GM04503 (cell line): ENCODE measurements around the gene FAT1.

Experiments used
- DNase-seq: peaks from one replicate; pipeline ENCODE4 v3.0.0-alpha.2; 2012; ENCODE audit warnings: low read depth

FAT1 gene

DNA sequence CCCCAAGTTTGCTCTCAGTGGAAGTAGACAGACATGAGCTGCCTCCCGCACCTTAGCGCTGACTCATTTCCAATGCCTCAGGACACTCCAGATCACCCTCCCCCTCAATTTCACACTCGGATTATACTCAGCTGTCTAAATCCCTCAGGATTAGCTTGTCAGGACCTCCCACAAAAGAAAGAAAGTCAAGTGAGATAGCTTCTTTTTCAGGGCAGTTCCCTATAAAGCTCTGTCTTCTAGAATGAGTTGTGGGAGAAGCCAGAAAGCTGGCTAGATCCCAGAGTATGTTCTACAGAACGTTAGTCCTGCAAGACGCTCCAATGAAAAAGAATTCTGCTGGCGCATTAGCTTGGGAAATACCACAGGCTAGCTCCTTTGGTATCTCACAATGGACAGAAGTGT, 117.1 kb downstream of the FAT1 start:
- no peak for DNase-seq

DNA sequence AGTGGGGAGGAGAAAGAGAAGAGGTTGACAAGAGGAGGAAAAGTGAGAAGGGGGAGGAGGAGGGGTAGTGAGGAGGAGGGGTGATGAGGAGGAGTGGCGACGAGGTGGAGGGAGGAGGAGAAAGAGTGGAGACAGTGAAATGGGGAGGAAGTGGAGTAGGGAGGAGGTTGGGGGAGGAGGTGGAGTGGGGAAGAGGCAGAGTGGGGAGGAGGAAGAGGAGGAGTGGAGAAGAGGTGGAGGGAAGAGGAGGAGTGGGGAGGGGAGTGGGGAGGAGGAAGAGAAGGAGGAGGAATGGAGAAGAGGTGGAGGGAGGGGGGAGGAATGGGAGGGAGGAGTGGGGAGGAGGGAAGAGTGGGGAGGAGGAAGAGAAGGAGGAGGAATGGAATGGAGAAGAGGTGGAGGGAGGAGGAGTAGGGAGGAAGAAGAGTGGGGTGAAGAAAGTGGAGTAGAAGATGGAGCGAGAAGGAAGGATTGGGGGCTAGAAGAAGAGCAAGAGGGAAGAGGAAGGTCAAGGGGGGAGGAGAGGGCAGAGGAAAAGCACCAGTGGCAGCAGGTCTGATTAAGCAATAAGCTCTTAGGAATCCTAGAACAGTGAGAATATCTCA, 118.3 kb downstream of the FAT1 start:
- no peak for DNase-seq

DNA sequence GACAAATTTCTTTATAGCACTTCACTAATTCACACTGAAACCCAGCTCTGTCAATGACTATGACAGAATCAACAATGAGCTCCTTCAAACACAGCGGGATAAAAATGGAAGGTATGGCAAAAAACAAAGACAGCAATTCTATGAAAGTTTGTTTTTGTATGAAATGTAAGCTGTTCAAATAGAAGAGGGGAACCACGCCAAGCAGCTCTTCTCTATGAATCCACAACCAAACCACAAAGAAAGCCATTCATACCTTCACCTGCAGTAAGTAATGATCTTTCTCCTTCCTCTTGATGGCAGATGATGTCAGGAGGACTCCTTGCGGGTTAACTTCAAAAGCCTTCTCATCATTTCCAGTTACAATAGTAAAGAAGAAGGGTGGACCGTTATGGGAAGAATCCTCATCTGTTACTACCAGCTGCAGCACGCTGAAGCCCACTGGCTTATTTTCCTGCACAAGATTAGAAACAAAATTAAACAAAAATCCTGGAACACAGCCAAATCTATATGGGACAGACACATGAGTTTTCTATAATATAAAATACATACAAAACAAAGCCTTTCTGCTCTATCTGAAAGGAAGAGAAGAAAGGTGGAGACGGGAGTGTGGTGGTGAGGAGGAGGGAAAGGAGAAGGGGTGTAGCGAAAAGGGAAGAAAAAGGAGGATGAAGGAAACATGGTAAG, 119.4 kb downstream of the FAT1 start:
- no peak for DNase-seq

DNA sequence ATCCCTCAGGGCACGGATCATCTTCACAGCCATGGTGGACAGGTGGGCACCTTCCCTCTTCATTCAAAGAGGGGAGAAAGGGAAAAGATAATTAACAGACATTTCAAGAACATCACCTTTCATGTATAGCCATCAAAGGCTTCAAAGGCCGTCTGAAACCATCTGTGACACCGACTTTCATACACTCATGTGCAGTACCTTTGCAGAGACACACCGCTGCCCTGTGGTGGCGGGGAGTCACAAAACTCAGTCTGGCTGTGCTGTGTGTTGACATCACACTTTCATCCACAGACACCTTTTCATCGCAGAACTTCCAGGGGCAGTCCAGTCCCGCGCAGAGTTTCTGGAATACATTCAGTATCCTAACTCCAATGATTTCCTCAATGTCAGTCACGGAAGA, 120.7 kb downstream of the FAT1 start:
- no peak for DNase-seq

DNA sequence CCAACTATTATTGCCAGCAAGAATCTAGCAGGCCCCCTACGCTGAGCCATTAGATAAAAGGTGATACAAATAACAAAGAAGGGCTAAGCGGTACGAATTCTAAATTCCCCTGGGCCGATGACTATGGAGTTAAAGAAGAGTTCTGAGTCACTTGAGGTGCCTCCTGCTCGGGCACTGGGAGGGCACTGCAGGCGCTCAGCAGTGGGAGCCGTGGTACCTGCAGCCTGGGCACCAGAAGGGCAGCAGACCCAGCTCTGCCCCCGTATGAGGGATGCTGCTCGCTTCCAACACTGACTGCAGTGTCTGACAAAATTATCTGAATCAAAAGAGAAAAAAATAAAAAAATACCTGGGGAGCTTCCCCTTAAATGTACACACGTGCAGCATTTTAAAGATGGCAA, 124.2 kb downstream of the FAT1 start:
- no peak for DNase-seq

DNA sequence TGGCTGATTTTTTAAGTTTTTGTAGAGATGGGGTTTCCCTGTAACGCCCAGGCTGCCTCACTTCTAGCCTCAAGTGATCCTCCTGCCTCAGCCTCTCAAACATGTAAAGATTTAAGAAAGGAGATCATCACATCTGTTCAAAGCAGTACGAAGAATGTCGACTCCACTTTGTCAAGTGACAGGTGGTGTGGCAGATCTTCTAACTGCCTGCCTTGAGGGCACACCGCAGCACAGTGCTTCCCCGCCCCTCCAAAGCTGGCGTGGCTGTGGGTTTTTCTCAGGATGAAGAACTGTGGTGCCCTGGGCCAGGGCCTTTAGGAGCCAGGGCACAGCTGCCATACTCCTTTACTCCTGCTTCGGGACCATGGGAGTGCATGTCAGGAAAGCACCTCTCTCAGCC, 125.0 kb downstream of the FAT1 start:
- no peak for DNase-seq

DNA sequence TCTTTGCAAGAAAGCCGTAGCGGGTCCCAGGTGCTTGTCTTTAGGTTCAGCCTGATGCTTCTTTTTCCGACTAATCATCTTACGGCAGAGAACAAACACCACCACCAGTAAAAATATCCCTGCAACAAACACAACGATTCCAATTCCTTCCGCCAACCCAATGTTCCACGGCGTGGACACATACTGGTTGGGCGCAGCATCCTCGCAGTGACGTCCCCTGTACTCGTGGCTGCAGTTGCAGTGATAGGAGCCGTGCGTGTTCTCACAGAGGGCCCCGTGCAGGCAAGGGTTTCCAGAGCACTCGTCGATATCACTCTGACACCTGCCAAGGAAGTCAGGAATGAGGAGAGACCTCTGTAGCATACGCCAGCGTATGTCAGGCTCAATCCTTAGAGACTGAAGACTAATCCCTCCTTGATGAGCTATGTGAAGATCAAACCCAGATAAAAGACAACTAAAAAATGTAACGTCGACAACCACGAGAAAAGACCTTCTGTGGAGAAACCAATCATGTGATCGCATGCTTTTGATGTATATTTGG, 126.7 kb downstream of the FAT1 start:
- no peak for DNase-seq

DNA sequence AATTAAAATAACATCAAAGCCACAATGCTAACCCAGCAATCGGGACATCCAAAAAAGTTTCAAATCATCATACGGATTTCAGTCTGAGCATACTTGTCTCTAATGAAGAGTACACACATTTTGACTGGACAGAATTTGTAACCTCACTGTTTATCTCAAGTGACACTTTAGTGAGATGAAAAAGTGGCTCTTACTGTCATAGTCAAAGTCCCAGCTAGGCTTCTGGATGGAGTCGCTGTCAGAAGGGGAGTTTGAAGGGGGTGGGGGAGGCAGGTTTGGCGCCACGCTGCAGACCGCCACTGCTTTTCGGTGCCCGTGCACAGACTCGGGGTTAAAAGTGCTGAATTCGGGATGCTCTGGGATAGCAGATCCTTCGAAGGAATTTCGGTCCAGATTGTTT, 127.3 kb downstream of the FAT1 start:
- DNase-seq: no peak

DNA sequence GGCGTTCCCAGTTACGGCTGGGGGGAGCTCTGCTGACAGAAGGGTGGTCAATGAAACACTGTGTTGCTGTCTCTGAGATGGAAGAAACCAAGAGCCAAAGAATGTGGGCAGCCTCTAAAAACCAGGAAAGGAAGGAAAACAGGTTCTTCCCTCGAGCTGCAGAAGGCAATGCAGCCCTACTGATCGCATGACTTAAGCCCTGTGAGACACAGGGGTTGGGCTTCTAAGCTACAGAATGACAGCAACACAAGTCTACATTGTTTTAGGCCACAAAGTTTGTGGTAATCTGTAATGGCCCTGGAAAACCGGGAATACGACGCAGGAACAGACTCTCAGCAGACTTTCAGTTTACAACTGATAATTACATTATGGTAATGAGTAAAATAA, 130.1 kb downstream of the FAT1 start:
- DNase-seq: no peak

DNA sequence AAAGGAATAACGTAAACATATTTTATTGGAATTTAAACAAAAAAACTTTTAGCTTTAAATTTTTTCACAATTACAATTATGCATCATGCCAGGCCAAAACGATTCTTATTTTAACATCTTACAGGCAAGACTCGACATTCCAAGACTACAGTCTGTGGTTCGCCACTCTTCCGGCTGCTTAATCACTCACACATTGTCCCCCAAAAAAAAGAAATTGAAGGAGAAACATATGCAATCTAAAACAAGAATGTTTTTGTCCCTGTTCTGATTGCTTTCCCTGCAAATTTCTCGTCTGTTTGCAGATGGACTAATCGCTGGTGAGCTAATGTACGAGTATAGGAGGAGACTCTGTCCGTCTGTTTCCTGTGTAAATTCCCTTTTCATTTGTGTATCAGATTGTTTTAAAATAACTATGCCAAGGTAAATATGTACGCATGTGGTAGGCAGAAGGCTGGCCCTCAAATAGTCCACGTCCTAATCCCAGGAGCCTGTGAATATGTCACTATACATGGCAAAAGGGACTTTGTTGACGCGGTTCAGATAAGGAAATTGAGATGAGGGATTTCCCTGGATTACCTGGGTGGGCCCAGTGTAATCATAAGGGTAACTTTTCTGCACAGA, 130.6 kb downstream of the FAT1 start:
- DNase-seq: no peak

DNA sequence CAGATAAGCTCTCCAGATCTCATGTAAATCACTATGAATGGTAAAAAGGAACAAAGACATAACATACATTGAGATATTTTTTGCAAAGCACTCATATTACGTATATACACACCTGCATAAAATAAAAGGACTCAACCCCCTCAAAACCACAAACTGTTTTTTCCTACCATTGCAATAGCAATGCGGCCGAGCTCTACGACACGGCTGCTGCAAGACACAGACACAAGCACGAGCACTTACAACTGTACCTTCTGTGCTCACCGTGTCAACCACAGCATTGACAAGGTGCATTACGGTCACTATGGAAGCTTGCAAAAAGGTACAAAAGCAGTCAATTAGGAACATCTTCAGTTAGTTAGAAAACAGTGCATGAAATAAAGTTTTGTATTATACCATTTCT, 131.2 kb downstream of the FAT1 start:
- no peak for DNase-seq

DNA sequence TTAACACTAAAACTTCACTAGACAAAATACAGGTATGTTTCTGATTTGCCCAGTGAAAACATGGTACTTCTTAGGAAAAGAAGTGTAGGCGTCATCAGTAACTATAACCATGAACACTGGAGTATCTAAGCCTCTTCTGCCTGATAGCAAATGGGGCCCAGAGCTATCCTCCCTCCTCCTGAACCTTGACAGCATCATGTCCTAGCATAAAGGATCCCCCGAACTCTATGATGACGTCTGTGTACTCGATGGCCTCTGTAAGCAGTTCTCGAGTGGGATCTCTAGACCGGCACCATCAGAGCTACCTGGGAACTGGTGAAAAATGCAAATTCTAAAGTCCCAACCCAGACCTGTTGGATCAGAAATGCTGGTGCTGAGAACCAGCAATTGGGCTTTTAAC, 132.0 kb downstream of the FAT1 start:
- no peak for DNase-seq

DNA sequence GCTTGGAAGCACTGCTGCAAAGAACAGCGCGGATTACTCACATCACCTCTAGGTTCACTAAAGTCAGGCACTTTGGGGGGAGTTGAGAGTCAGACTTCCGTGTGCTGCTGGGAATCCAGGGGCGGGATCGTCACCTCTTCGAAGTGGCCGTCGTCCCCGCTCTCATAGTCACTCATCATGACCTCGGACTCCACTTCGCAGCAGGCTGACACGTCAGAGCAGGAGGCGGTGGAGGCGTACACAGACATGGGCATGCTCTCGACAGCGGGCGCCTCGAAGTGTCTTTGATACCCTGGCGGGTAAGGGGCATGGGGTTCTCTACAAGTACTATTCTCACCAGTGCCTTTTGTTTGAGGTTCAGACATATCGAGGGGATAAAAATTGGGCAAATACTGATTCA, 135.2 kb downstream of the FAT1 start:
- DNase-seq: no peak

DNA sequence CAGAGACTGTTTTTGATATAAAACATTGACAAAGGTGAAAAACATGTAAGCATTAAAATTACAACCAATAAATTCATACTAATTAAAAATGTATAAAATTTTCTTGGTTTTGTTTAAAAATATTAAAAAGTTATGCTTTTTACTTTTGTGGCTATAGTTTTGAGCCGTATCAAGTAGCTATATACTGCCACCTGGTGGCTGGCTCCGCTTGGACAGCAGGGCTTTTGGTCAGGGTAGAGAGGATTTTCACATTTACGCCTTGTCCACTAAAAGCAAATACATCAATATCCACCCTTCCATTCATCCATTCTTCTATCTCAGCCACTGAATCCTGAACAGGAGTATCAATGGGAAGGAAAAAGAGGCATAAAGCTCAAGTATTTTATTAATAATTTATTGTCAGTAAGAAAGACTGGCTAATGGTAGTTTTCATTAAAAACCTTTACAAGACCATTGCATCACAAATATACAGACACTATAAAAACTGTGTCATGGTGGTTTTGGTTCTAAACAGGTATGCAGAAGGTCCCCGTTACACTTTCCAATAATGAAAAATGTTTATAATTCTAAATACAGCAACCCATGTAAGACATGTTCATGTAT, 136.1 kb downstream of the FAT1 start:
- no peak for DNase-seq

DNA sequence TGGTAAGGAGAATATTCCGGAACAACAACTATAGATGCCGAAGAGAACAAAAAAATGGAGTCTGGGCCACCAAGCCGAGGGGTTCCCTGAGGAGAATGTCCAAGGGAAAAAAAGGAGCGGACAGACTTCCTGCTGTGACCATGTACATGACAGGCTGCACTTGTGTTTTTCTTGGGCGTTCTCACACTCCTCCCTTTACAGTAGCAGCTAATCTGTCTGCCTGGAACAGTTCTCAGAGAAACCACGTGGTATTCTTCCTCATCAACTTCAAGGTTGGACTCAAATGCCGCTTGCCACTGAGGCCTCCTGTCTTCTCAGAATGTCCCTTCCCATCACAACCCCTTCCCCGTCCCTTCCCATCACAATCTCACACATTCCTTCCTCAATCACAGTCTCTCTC, 137.5 kb downstream of the FAT1 start:
- no peak for DNase-seq

DNA sequence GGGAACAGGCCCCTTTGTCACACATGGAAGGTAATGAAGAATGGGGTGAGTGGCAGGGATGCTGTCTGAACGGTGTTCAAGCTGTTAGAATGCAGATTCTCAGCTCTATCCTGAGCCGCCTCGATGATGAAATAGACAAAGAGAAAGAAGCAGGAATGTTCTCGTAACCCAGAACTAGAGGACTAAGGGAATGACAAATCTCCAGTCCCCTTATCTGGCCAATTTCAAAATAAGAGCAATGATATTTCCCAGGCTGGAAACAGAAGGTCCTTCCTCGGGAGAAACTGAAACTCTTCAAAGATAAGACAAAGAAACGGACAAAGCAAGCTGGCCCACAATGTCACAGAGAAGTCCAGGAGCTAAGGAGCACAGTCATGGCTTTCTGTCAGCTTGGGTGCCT, 138.7 kb downstream of the FAT1 start:
- no peak for DNase-seq

DNA sequence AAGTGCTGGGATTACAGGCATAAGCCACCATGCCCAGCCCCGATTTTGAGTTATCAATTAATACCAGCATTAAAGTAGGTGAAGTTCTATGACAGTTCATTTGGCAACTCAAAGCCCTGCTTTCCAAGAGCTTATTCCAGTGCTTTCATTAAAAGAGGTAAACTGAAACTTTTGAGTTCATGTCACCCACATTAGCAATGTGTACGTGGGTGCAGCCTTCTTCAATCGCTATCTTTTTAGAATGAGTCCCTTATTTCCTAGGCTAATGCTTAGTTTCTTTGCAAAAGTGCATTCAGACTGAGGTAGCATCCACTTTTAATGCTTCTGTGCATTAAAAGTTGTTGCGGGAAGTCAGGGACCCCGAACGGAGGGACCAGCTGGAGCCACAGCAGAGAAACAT, 142.2 kb downstream of the FAT1 start:
- no peak for DNase-seq

DNA sequence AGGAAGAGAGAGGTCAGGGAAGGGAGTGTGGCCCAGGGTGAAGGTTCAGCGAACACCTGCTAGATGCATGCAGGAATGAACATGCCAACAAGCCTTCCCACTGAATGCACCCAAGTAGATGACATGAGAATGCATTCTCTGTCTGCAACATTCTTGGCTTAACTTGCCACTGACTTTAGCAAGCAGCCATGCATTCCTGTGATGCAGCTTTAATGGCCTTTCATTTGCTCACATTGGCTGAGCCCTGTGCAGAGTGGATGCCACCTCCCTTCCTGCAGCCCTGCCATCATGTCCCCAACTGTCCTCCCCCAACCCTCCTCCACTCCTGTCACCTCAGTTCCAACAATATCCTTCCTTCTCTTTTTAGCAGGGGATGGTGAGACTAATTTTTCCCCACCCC, 143.0 kb downstream of the FAT1 start:
- no peak for DNase-seq

DNA sequence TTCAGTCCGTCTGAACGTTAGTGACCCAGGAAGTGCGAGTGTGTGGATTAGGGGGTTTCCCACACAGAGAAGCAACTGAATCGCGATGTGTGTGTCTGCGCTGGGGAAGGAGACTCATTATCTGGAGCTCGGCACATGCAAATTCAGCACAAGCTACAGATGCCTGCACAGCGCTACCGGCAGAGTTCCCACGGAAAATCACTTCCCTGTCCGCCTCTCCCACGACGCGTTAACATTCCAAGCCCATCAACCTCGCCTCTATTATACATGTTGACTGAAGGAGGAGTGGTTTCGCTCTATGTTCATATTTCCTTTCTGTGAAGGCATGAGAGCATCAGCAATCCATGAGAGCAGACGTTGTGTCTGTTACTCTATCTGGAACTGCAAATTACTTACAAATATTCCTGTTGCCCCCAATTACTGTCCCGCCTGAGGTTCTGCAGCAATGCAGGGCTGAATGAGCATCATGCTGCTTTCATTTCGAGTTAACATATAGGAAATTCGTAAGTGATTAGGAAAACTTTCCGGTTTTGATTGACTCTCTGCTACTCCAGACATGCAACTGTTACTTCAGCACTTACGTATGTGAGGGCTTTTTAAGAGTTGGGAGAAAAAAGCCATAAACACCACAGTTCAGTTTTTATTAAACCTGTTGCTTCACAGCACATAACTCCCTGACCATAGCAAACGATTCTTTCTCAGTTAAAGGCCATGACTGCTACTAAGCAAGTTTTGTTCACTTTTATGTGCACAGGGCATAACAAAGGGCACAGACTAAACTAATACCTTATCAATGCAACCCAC, 153.3 kb downstream of the FAT1 start:
- peak; percentile 25 for DNase-seq

DNA sequence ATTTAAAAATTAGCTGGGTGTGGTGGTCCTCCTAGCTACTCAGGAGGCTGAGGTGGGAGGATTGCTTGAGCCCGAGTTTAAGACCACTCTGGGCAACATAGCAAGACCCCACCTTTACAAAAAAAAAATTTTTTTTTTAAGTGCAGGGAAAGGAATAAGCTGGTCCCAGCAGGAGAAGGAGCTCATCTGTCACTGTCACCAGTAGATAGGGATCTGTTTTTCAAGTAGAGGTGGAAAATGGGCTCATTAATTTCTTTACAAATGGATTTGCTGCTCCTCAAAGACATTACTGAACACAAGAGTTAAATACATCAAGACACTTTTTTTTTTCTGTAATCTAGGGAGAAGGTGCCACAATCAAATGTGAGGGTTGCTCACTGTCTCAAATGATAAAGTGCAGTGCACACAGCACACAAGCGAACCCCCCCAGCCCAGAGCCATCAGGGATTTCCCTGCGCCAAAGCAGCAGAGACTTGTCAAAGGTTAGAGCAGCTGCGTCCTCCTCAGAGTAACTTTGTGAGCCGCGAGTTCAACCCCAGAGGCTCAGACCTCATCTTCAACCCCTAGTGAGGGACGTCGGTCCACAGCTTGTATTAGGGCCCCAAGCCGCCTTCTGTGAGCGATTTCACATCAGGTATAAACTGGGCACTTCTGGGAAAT, 154.0 kb downstream of the FAT1 start:
- DNase-seq: no peak

DNA sequence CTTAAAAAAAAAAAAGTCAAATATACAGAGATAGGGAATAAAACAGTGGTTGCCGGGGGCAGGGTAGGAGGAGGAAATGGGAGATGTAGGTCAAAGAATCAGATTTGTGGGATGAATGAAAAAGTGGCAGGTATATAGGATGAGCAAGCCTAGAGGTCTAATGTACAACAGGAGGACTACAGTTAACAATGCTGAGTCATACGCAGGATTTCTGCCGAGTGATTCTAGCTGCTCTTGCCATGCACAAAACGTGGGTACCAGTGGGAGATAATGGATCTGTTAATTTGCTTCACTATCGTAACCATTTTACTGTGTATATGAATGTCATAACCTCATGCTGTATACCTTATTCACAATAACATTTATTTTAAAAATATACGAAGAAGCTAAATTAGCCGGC, 157.6 kb downstream of the FAT1 start:
- DNase-seq: no peak

DNA sequence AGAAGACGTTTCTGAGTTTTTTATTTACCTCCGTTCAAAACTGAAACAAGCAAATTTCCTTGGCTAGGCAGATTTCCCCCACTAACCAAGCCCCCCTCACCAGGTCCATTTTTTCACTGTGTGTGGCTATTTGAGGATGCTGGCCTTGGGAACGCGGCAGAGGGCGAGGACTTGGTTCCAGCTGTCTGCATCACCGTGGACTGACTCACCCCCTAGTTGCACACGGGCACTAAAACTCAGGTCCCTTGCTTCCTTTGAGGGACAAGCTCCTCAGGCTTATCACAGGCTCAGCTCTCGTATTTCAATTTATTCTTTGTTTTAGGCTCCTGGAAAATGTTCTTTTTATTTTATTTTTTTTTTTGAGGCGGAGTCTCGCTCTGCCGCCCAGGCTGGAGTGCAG, 159.9 kb downstream of the FAT1 start:
- no peak for DNase-seq
